ENCODE data around the gene MR1. TPM values are rescaled to one million over a fixed set of nuclear protein-coding genes. Genes with fewer than 3 reads are reported as not detected.
A peak's percentile ranks its signal among the peaks of the same experiment; 100 is the strongest.

MR1 gene
- total and polyA plus RNA-seq, 9 of the 15 experiments (the other 6 are each of a cell fraction or from before 2014, with no cell fraction given) = 9.7 to 21.7 (median 15.6) TPM

DNA sequence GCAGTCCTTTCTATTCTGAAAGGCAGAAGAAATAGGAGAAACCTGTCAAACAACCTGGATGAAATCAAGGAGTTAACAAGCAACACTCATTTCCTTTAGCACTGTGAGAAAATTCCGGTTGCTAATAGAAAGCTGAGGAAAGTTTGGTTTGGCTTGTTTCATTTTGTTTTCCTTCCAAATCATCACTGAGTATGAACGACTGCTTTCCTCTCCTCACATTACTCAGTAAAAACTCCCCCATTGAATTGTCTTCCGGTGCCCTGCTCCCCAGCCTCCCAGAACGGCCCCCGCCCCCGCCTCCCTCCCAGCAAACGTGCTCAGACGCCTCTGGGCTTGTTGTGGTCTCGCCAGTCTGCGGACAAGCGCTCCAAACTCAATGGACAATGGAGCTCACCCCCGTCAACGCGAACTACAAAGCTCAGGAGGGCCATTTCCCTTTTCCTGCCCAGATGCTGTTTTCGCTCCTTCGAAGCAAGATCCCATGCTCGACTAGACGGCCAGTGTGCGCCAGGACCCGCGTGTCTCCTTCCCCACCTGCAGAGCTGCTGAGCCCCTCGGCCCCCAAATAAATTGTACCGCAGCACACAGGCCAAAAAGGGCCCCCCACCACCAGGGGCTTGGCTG is 11.9 kb upstream of the MR1 start (continued):
- TF ChIP-seq GTF3C2 (IDR thresholded peaks at IDR 0.05; ENCODE audit: borderline replicate concordance, extremely low read depth, insufficient read length) = no peak
- no peak for TF ChIP-seq TSC22D4 (tag; IDR thresholded peaks at IDR 0.05)
- TF ChIP-seq TGIF2 (CRISPR knock-in tag; IDR thresholded peaks at IDR 0.05) = no peak
- peak; percentile 46; the same call in 1 of the 2 replicates for TF ChIP-seq NKRF (IDR thresholded peaks at IDR 0.05; ENCODE audit: borderline replicate concordance)
- no peak for TF ChIP-seq SP2 (IDR thresholded peaks at IDR 0.05; ENCODE audit: extremely low read depth, low read depth, low read length, poor library complexity, severe bottlenecking)
- TF ChIP-seq CTCF (IDR thresholded peaks at IDR 0.05 in 2 of 3, conservative IDR thresholded peaks at IDR 0.05 in 1 of 3; ENCODE audit: insufficient read depth in 2 of 3, low read depth in 1 of 3, low read length in 3 of 3) = no peak
- no peak for TF ChIP-seq NUFIP1 (IDR thresholded peaks at IDR 0.05; ENCODE audit: partially characterized antibody)
- TF ChIP-seq HCFC1 (IDR thresholded peaks at IDR 0.05; ENCODE audit: low read depth, low read length) = no peak
- TF ChIP-seq HES1 (IDR thresholded peaks at IDR 0.05; ENCODE audit: low read depth) = 0 out of 2 replicates have a peak, but pooled peaks have one; percentile 11
- TF ChIP-seq, protein P1, sequence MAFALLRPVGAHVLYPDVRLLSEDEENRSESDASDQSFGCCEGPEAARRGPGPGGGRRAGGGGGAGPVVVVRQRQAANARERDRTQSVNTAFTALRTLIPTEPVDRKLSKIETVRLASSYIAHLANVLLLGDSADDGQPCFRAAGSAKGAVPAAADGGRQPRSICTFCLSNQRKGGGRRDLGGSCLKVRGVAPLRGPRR (CRISPR knock-in tag; IDR thresholded peaks at IDR 0.05) = no peak
- 0 out of 2 replicates have a peak, but pooled peaks have one; percentile 53 for TF ChIP-seq DPF2 (IDR thresholded peaks at IDR 0.05)
- TF ChIP-seq, protein P2, sequence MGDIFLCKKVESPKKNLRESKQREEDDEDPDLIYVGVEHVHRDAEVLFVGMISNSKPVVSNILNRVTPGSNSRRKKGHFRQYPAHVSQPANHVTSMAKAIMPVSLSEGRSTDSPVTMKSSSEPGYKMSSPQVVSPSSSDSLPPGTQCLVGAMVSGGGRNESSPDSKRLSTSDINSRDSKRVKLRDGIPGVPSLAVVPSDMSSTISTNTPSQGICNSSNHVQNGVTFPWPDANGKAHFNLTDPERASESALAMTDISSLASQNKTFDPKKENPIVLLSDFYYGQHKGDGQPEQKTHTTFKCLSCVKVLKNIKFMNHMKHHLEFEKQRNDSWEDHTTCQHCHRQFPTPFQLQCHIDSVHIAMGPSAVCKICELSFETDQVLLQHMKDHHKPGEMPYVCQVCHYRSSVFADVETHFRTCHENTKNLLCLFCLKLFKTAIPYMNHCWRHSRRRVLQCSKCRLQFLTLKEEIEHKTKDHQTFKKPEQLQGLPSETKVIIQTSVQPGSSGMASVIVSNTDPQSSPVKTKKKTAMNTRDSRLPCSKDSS (IDR thresholded peaks at IDR 0.05; ENCODE audit: low read depth, partially characterized antibody) = no peak
- no peak for TF ChIP-seq PTTG1 (tag; IDR thresholded peaks at IDR 0.05; ENCODE audit: low read depth)
- no peak for TF ChIP-seq RBFOX2 (IDR thresholded peaks at IDR 0.05; ENCODE audit: low read depth, low read length)
- no peak for TF ChIP-seq ZNF830 (CRISPR knock-in tag; IDR thresholded peaks at IDR 0.05)
- TF ChIP-seq ZNF785 (CRISPR knock-in tag; IDR thresholded peaks at IDR 0.05) = no peak
- TF ChIP-seq XRCC5 (IDR thresholded peaks at IDR 0.05; ENCODE audit: low read depth, low read length) = no peak
